ENCODE results near the gene GULP1. TPM values are rescaled to one million over a fixed set of nuclear protein-coding genes. Genes with fewer than 3 reads are reported as not detected.
A peak's percentile ranks its signal among the peaks of the same experiment; 100 is the strongest.

The GULP1 gene
- not detected for total RNA-seq

DNA sequence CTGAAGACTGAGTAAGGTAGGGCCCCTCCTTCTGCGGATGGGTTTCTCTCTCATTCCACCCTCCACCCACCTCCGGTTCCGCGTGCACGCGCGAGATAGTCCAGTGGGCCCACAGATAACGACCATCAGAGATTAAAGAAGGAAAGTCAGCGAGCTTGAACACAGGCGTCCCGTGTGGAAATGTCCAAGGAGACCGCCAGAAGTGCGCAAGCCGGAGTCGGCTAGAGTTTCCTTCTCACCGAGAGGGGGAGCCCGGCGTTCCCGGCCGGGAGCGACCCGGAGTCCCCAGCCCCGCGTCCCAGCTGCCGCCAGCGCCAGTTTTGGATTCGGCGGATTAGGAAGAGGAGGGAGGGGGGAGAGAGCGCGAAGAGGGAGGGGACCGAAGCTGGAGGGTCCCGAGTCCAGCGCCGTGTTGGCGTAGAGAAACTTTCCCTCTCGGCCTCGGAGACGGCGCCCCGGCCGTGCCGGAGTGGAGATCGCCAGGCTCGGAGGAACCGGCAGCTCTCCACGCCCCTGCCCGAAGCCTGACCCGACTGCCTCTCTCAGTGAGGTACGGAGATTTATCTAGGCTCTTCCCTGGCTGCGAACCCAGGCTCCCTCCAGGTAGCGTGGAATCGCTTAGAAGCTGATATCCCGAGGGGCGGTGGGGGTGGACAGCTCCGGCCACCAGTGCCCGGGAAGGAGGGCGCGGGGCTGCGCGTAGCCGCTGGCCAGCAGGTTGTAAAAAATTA, at the start of gene GULP1:
Gene GULP1 (plus strand): TSS at position 258 of the 731 bp plus-strand sequence. CDS start 185,829 bp downstream, outside the sequence.
- H3K4me3 Mint-ChIP-seq, result peak within 1 kb of the TSS; percentile 50
- ChIA-PET CTCF (no interaction called here), POLR2A (no interaction called here)
- peaks cover 38% of the 10 kb centered on the region for H3K27me3 Mint-ChIP-seq (ENCODE audit: low read depth)
- no peaks in the 10 kb centered on the region for H3K9me3 Mint-ChIP-seq (ENCODE audit: insufficient read depth)
- ATAC-seq, result peak; percentile 42
- H3K36me3 Mint-ChIP-seq (ENCODE audit: low read depth), result no peaks in the 10 kb centered on the region
- no peak for DNase-seq
- no peak within 1 kb of the TSS for H3K27ac Mint-ChIP-seq
- H3K4me1 Mint-ChIP-seq (ENCODE audit: low read depth), result peaks cover 14% of the 10 kb centered on the region

- CTCF ChIA-PET, result no interaction called here
- no peaks in the 10 kb centered on the region for H3K27me3 Mint-ChIP-seq (ENCODE audit: low read depth)
- no peak for ATAC-seq
- no peak overlapping the region for H3K27ac Mint-ChIP-seq
- H3K4me1 Mint-ChIP-seq (ENCODE audit: low read depth), result no peaks in the 10 kb centered on the region
- no peak overlapping the region for H3K4me3 Mint-ChIP-seq
- no peaks in the 10 kb centered on the region for H3K36me3 Mint-ChIP-seq (ENCODE audit: low read depth)
- no peak for DNase-seq
- POLR2A ChIA-PET, result no interaction called here
- H3K9me3 Mint-ChIP-seq (ENCODE audit: insufficient read depth), result no peaks in the 10 kb centered on the region
Measured at GRCh38 chr2:188243381-188243780, 48.3 kb upstream of the GULP1 start.

- no peaks in the 10 kb centered on the region for H3K27me3 Mint-ChIP-seq (ENCODE audit: low read depth)
- DNase-seq (no peak), ATAC-seq (no peak)
- no peaks in the 10 kb centered on the region for H3K36me3 Mint-ChIP-seq (ENCODE audit: low read depth)
- ChIA-PET CTCF (no interaction called here), POLR2A (no interaction called here)
- no peaks in the 10 kb centered on the region for H3K4me1 Mint-ChIP-seq (ENCODE audit: low read depth)
- H3K27ac Mint-ChIP-seq, result no peak overlapping the region
- no peaks in the 10 kb centered on the region for H3K9me3 Mint-ChIP-seq (ENCODE audit: insufficient read depth)
- H3K4me3 Mint-ChIP-seq, result no peak overlapping the region
Measured at GRCh38 chr2:188244383-188244782, 47.3 kb upstream of the GULP1 start.

DNA sequence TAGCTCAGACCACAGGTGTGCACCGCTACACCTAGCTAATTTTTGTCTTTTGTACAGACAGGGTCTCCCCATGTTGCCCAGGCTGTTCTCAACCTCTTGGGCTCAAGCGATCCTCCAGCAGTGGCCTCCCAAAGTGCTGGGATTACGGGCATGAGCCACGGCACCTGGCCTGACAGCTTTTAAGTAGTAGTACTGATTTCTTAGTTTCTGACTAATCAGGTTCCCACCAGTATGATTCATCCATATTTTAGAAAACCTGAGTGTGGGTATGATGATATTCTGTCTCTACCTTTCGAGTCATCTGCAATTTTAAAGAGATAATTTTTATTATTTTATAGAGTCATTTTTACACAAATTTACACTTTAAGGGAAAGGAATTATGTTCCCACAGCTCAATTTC, 46.4 kb upstream of the GULP1 start:
- ChIA-PET CTCF (no interaction called here), POLR2A (no interaction called here)
- H3K36me3 Mint-ChIP-seq (ENCODE audit: low read depth), result no peaks in the 10 kb centered on the region
- no peak overlapping the region for H3K4me3 Mint-ChIP-seq
- DNase-seq (no peak), ATAC-seq (no peak)
- no peaks in the 10 kb centered on the region for H3K27me3 Mint-ChIP-seq (ENCODE audit: low read depth)
- no peak overlapping the region for H3K27ac Mint-ChIP-seq
- no peaks in the 10 kb centered on the region for H3K4me1 Mint-ChIP-seq (ENCODE audit: low read depth)
- no peaks in the 10 kb centered on the region for H3K9me3 Mint-ChIP-seq (ENCODE audit: insufficient read depth)

DNA sequence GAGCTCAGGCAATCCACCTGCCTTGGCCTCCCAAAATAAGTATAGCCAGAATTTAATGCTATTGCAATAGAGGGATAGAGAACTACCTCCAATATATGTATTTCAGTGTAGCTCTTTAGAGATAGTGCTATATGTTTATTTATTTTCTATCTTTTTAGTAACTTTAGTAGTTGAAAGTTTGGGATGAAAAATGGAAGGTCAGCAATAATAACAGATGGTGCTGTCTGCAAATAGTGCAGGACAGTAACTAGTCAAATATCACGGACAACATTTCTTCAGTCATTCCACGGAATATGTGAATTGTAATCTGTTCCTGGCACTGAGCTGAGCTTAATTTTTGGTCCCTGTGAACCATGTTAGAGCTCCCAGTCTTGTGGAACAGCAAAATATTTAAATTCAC, 43.2 kb upstream of the GULP1 start:
- Mint-ChIP-seq H3K27me3 (ENCODE audit: low read depth) (no peaks in the 10 kb centered on the region), H3K36me3 (ENCODE audit: low read depth) (no peaks in the 10 kb centered on the region), H3K4me3 (no peak overlapping the region), H3K9me3 (ENCODE audit: insufficient read depth) (no peaks in the 10 kb centered on the region), H3K27ac (no peak overlapping the region), H3K4me1 (ENCODE audit: low read depth) (no peaks in the 10 kb centered on the region)
- ATAC-seq (no peak), DNase-seq (no peak)
- ChIA-PET POLR2A (no interaction called here), CTCF (no interaction called here)

GRCh38 chr2:188251034-188251433, 40.6 kb upstream of the GULP1 start:
- no peak overlapping the region for H3K27ac Mint-ChIP-seq
- H3K4me1 Mint-ChIP-seq (ENCODE audit: low read depth), result no peaks in the 10 kb centered on the region
- H3K36me3 Mint-ChIP-seq (ENCODE audit: low read depth), result no peaks in the 10 kb centered on the region
- H3K9me3 Mint-ChIP-seq (ENCODE audit: insufficient read depth), result no peaks in the 10 kb centered on the region
- POLR2A ChIA-PET, result no interaction called here
- H3K4me3 Mint-ChIP-seq, result no peak overlapping the region
- CTCF ChIA-PET, result no interaction called here
- no peak for ATAC-seq
- no peak for DNase-seq
- no peaks in the 10 kb centered on the region for H3K27me3 Mint-ChIP-seq (ENCODE audit: low read depth)

DNA sequence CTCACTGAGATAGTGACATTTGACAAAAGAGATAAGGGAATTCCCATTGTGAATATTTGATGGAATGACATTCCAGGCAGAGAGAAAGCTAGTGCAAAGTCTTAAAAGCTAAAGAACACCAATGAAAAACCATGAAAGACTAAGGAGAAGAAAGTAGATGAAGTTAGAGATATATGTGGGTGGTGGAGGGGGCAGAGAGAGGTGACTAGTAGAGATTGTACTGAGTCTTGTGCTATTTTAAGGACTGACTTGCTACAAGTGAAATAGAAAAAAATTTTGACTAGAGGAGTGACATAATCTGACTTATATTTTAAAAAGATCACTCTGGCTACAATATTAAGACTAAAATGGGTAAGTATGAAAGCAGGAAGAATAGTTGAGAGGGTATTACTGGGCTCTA, 35.3 kb upstream of the GULP1 start:
- H3K4me3 Mint-ChIP-seq, result no peak overlapping the region
- DNase-seq (no peak), ATAC-seq (no peak)
- no peak overlapping the region for H3K27ac Mint-ChIP-seq
- no peaks in the 10 kb centered on the region for H3K27me3 Mint-ChIP-seq (ENCODE audit: low read depth)
- ChIA-PET POLR2A (no interaction called here), CTCF (no interaction called here)
- H3K36me3 Mint-ChIP-seq (ENCODE audit: low read depth), result no peaks in the 10 kb centered on the region
- H3K9me3 Mint-ChIP-seq (ENCODE audit: insufficient read depth), result no peaks in the 10 kb centered on the region
- H3K4me1 Mint-ChIP-seq (ENCODE audit: low read depth), result no peaks in the 10 kb centered on the region

- no peaks in the 10 kb centered on the region for H3K4me1 Mint-ChIP-seq (ENCODE audit: low read depth)
- no peaks in the 10 kb centered on the region for H3K36me3 Mint-ChIP-seq (ENCODE audit: low read depth)
- CTCF ChIA-PET, result no interaction called here
- POLR2A ChIA-PET, result no interaction called here
- no peaks in the 10 kb centered on the region for H3K9me3 Mint-ChIP-seq (ENCODE audit: insufficient read depth)
- no peak overlapping the region for H3K27ac Mint-ChIP-seq
- H3K27me3 Mint-ChIP-seq (ENCODE audit: low read depth), result no peaks in the 10 kb centered on the region
- ATAC-seq (no peak), DNase-seq (no peak)
- H3K4me3 Mint-ChIP-seq, result no peak overlapping the region
Measured at GRCh38 chr2:188265315-188265714, 26.4 kb upstream of the GULP1 start.

- Mint-ChIP-seq H3K27ac (no peak overlapping the region), H3K9me3 (ENCODE audit: insufficient read depth) (no peaks in the 10 kb centered on the region), H3K27me3 (ENCODE audit: low read depth) (no peaks in the 10 kb centered on the region), H3K4me1 (ENCODE audit: low read depth) (no peaks in the 10 kb centered on the region), H3K4me3 (no peak overlapping the region), H3K36me3 (ENCODE audit: low read depth) (no peaks in the 10 kb centered on the region)
- ATAC-seq, result no peak
- DNase-seq, result no peak
- ChIA-PET CTCF (no interaction called here), POLR2A (no interaction called here)
Measured at GRCh38 chr2:188267776-188268175, 23.9 kb upstream of the GULP1 start.

GRCh38 chr2:188269004-188269403, 22.7 kb upstream of the GULP1 start:
- ChIA-PET CTCF (no interaction called here), POLR2A (no interaction called here)
- H3K9me3 Mint-ChIP-seq (ENCODE audit: insufficient read depth), result no peaks in the 10 kb centered on the region

DNA sequence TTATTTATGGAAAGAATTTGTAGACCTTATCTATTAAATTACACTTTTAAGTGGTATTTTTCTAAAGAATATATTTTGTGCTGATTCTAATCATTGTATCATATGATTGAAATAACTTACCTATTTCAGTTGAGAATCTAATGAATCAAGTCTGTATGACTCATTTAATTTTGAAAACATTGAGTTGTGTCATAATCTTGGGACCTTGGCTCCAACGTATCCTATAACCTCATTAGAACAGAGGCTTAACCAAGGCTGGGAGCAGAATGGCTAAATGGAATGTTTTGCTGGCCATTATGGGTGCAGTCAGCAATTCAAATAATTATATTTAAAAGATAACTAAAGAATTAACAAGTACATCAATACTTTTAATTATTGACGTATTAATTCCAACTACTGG, 19.6 kb upstream of the GULP1 start:
- ATAC-seq, result no peak
- Mint-ChIP-seq H3K9me3 (ENCODE audit: insufficient read depth) (no peaks in the 10 kb centered on the region), H3K27ac (no peak overlapping the region), H3K4me3 (no peak overlapping the region), H3K36me3 (ENCODE audit: low read depth) (no peaks in the 10 kb centered on the region), H3K4me1 (ENCODE audit: low read depth) (no peaks in the 10 kb centered on the region), H3K27me3 (ENCODE audit: low read depth) (no peaks in the 10 kb centered on the region)
- ChIA-PET CTCF (no interaction called here), POLR2A (no interaction called here)
- DNase-seq, result no peak

More at GRCh38 chr2:188269004-188269403, 22.7 kb upstream of the GULP1 start:
- no peaks in the 10 kb centered on the region for H3K4me1 Mint-ChIP-seq (ENCODE audit: low read depth)
- no peaks in the 10 kb centered on the region for H3K36me3 Mint-ChIP-seq (ENCODE audit: low read depth)
- H3K27ac Mint-ChIP-seq, result no peak overlapping the region
- no peak overlapping the region for H3K4me3 Mint-ChIP-seq
- no peaks in the 10 kb centered on the region for H3K27me3 Mint-ChIP-seq (ENCODE audit: low read depth)
- DNase-seq, result no peak
- no peak for ATAC-seq

DNA sequence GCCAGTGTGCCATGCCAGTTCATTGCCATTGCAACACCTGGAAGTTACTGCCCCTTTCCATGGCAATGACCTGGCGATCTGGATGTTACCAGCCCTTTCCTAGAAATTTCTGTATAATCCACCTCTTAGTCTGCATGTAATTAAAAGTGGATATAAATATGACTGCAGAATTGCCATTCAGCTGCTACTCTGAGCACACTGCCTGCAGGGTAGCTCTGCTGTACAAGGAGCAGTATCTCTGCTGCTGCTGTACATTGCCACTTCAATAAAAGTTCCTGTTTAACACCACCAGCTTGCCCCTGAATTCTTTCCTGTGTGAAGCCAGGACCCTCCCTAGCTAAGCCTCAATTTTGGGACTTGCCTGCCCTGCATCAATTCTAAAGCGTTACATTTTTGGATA, 17.4 kb upstream of the GULP1 start:
- ATAC-seq (no peak), DNase-seq (no peak)
- H3K4me1 Mint-ChIP-seq (ENCODE audit: low read depth), result no peaks in the 10 kb centered on the region
- H3K27me3 Mint-ChIP-seq (ENCODE audit: low read depth), result no peaks in the 10 kb centered on the region
- CTCF ChIA-PET, result no interaction called here
- H3K27ac Mint-ChIP-seq, result no peak overlapping the region
- no peaks in the 10 kb centered on the region for H3K36me3 Mint-ChIP-seq (ENCODE audit: low read depth)
- POLR2A ChIA-PET, result no interaction called here
- H3K9me3 Mint-ChIP-seq (ENCODE audit: insufficient read depth), result no peaks in the 10 kb centered on the region
- no peak overlapping the region for H3K4me3 Mint-ChIP-seq

- Mint-ChIP-seq H3K36me3 (ENCODE audit: low read depth) (no peaks in the 10 kb centered on the region), H3K27ac (no peak overlapping the region), H3K9me3 (ENCODE audit: insufficient read depth) (no peaks in the 10 kb centered on the region), H3K27me3 (ENCODE audit: low read depth) (no peaks in the 10 kb centered on the region), H3K4me1 (ENCODE audit: low read depth) (no peaks in the 10 kb centered on the region), H3K4me3 (no peak overlapping the region)
- POLR2A ChIA-PET, result no interaction called here
- CTCF ChIA-PET, result no interaction called here
- DNase-seq (no peak), ATAC-seq (no peak)
Measured at GRCh38 chr2:188276255-188276654, 15.4 kb upstream of the GULP1 start.
